ENCODE measurements around the gene TRMT61A.

Gene TRMT61A

GRCh38 chr14:103535891-103536565, 7.0 kb downstream of the TRMT61A start:
- DNase-seq: no peak

- DNase-seq: no peak
Observed at GRCh38 chr14:103536693-103537092, 7.7 kb downstream of the TRMT61A start.

GRCh38 chr14:103537175-103537990, 8.4 kb downstream of the TRMT61A start:
- DNase-seq: no peak

GRCh38 chr14:103538291-103539055, 9.5 kb downstream of the TRMT61A start:
- DNase-seq: no peak

GRCh38 chr14:103539056-103539825, 10.2 kb downstream of the TRMT61A start:
- no peak for DNase-seq

GRCh38 chr14:103540821-103541708, 12.1 kb downstream of the TRMT61A start:
- no peak for DNase-seq

- DNase-seq: no peak
Observed at GRCh38 chr14:103541709-103542604, 13.0 kb downstream of the TRMT61A start.

- DNase-seq: no peak
Observed at GRCh38 chr14:103542605-103543088, 13.7 kb downstream of the TRMT61A start.

- DNase-seq: no peak
Observed at GRCh38 chr14:103543140-103543539, 14.1 kb downstream of the TRMT61A start.

- DNase-seq: no peak
Observed at GRCh38 chr14:103543721-103544387, 14.9 kb downstream of the TRMT61A start.

- DNase-seq: no peak
Observed at GRCh38 chr14:103544388-103545218, 15.6 kb downstream of the TRMT61A start.

- no peak for DNase-seq
Observed at GRCh38 chr14:103545219-103545914, 16.4 kb downstream of the TRMT61A start.

GRCh38 chr14:103545915-103546651, 17.1 kb downstream of the TRMT61A start:
- DNase-seq: no peak

GRCh38 chr14:103546652-103547454, 17.9 kb downstream of the TRMT61A start:
- peak; percentile 72 for DNase-seq

GRCh38 chr14:103547455-103547940, 18.5 kb downstream of the TRMT61A start:
- no peak for DNase-seq

GRCh38 chr14:103547941-103548462, 19.0 kb downstream of the TRMT61A start:
- no peak for DNase-seq

Data from CD4-positive, alpha-beta T cell treated with Interleukin-15 for 1 hour (primary cell).